ENCODE results near the gene RPIA.

DNA sequence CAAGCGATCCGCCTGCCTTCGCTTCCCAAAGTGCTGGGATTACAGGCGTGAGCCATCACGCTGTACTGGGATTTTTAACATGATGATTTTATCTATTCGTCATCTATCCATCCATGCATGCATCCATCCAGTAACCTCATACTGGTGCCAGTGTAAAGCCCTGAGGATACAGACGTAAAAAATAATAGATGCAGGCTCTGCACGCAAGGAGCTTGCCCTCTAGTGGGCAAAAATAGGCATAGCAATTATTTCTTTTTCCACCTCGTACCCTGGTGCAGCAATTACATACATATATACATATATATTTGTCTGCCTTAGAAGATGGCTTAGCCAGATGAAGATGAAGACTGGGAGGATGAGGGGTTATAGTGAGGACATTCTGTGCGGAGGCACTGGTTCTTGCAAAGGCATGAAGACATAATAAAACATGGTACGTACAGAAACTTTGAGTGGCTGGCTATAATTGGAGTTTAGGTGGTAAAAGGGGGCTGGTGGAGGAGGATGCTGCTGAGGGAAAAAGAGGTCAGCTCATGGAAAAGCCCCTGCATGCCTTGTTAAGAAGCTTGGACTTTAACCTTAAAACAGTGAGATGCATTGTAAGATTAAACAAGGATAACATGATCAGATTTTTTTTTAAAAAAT is 19.6 kb upstream of the RPIA start:
- TF ChIP-seq FOXM1 (IDR thresholded peaks at IDR 0.05; ENCODE audit: borderline replicate concordance), result no peak
- TF ChIP-seq SP1 (IDR thresholded peaks at IDR 0.05), result no peak
- no peak for TF ChIP-seq TARDBP (IDR thresholded peaks at IDR 0.05)
- TF ChIP-seq NFRKB (IDR thresholded peaks at IDR 0.05), result no peak

All from HEK293T (cell line).